Measurements from ENCODE around the gene COX4I1. TPM values are rescaled to one million over a fixed set of nuclear protein-coding genes. Genes with fewer than 3 reads are reported as not detected.

Gene COX4I1
- total RNA-seq, 1 experiment from 2014 or later = 417 TPM

GRCh38 chr16:85761861-85762260, 37.6 kb upstream of the COX4I1 start:
- Histone ChIP-seq H3K9ac (ENCODE audit: low read length) (no peak overlapping the region), H3K4me1 (ENCODE audit: low read length) (peaks cover 34% of the 10 kb centered on the region)

GRCh38 chr16:85762970-85763369, 36.5 kb upstream of the COX4I1 start:
- no peak for DNase-seq
- H3K36me3 ChIP-seq (ENCODE audit: insufficient read depth, low read length) = no peaks in the 10 kb centered on the region
- H3K9me2 ChIP-seq (replicated peaks; ENCODE audit: insufficient read depth, low read length) = no peaks in the 10 kb centered on the region
- H3K4me1 ChIP-seq (ENCODE audit: low read length) = peaks cover 23% of the 10 kb centered on the region
- H3K9me3 ChIP-seq (ENCODE audit: low read length) = no peaks in the 10 kb centered on the region
- no peak overlapping the region for H3K9ac ChIP-seq (ENCODE audit: low read length)
- H3K27me3 ChIP-seq (ENCODE audit: low read length) = no peaks in the 10 kb centered on the region
- peaks cover 13% of the 10 kb centered on the region; the same call in 1 of the 2 replicates for H4K20me1 ChIP-seq (ENCODE audit: insufficient read depth, low read depth, low read length)
- H3K4me2 ChIP-seq (ENCODE audit: low read depth, low read length, poor library complexity, severe bottlenecking) = no peak overlapping the region
- no peak overlapping the region for H2AFZ ChIP-seq (ENCODE audit: low read length)
- H3K27ac ChIP-seq (ENCODE audit: low read length) = no peak overlapping the region
- H3K79me2 ChIP-seq (ENCODE audit: low read length) = no peaks in the 10 kb centered on the region
- no peak overlapping the region for H3K4me3 ChIP-seq (ENCODE audit: low read length)

More at GRCh38 chr16:85761861-85762260, 37.6 kb upstream of the COX4I1 start:
- H3K4me3 ChIP-seq (ENCODE audit: low read length) = no peak overlapping the region
- H4K20me1 ChIP-seq (ENCODE audit: insufficient read depth, low read depth, low read length) = peaks cover 14% of the 10 kb centered on the region; the same call in 1 of the 2 replicates
- no peak for DNase-seq
- H3K9me2 ChIP-seq (replicated peaks; ENCODE audit: insufficient read depth, low read length) = no peaks in the 10 kb centered on the region
- no peak overlapping the region for H2AFZ ChIP-seq (ENCODE audit: low read length)
- no peak overlapping the region for H3K4me2 ChIP-seq (ENCODE audit: low read depth, low read length, poor library complexity, severe bottlenecking)
- H3K79me2 ChIP-seq (ENCODE audit: low read length) = no peaks in the 10 kb centered on the region
- H3K27me3 ChIP-seq (ENCODE audit: low read length) = no peaks in the 10 kb centered on the region
- no peaks in the 10 kb centered on the region for H3K36me3 ChIP-seq (ENCODE audit: insufficient read depth, low read length)
- no peak overlapping the region for H3K27ac ChIP-seq (ENCODE audit: low read length)
- no peaks in the 10 kb centered on the region for H3K9me3 ChIP-seq (ENCODE audit: low read length)

GRCh38 chr16:85763616-85764015, 35.9 kb upstream of the COX4I1 start:
- DNase-seq = no peak
- Histone ChIP-seq H3K9ac (ENCODE audit: low read length) (no peak overlapping the region), H3K27me3 (ENCODE audit: low read length) (no peaks in the 10 kb centered on the region), H3K4me1 (ENCODE audit: low read length) (peaks cover 16% of the 10 kb centered on the region), H4K20me1 (ENCODE audit: insufficient read depth, low read depth, low read length) (peaks cover 11% of the 10 kb centered on the region; the same call in 1 of the 2 replicates), H3K36me3 (ENCODE audit: insufficient read depth, low read length) (no peaks in the 10 kb centered on the region), H3K79me2 (ENCODE audit: low read length) (no peaks in the 10 kb centered on the region), H3K9me3 (ENCODE audit: low read length) (no peaks in the 10 kb centered on the region), H2AFZ (ENCODE audit: low read length) (no peak overlapping the region), H3K4me2 (ENCODE audit: low read depth, low read length, poor library complexity, severe bottlenecking) (no peak overlapping the region), H3K9me2 (replicated peaks; ENCODE audit: insufficient read depth, low read length) (no peaks in the 10 kb centered on the region), H3K27ac (ENCODE audit: low read length) (no peak overlapping the region), H3K4me3 (ENCODE audit: low read length) (no peak overlapping the region)

GRCh38 chr16:85765211-85765610, 34.3 kb upstream of the COX4I1 start:
- Histone ChIP-seq H3K9me3 (ENCODE audit: low read length) (no peaks in the 10 kb centered on the region), H2AFZ (ENCODE audit: low read length) (no peak overlapping the region), H3K4me1 (ENCODE audit: low read length) (peaks cover 5% of the 10 kb centered on the region), H3K4me3 (ENCODE audit: low read length) (no peak overlapping the region), H3K36me3 (ENCODE audit: insufficient read depth, low read length) (no peaks in the 10 kb centered on the region), H3K27me3 (ENCODE audit: low read length) (no peaks in the 10 kb centered on the region), H3K4me2 (ENCODE audit: low read depth, low read length, poor library complexity, severe bottlenecking) (no peak overlapping the region), H3K27ac (ENCODE audit: low read length) (no peak overlapping the region), H3K79me2 (ENCODE audit: low read length) (no peaks in the 10 kb centered on the region), H4K20me1 (ENCODE audit: insufficient read depth, low read depth, low read length) (0 out of 2 replicates have a peak, but pooled peaks cover 5% of the 10 kb centered on the region), H3K9me2 (replicated peaks; ENCODE audit: insufficient read depth, low read length) (no peaks in the 10 kb centered on the region), H3K9ac (ENCODE audit: low read length) (no peak overlapping the region)
- DNase-seq = no peak

GRCh38 chr16:85765767-85766166, 33.7 kb upstream of the COX4I1 start:
- Histone ChIP-seq H3K9me2 (replicated peaks; ENCODE audit: insufficient read depth, low read length) (no peaks in the 10 kb centered on the region), H3K9me3 (ENCODE audit: low read length) (no peaks in the 10 kb centered on the region), H3K9ac (ENCODE audit: low read length) (no peak overlapping the region), H4K20me1 (ENCODE audit: insufficient read depth, low read depth, low read length) (0 out of 2 replicates have a peak, but pooled peaks cover 5% of the 10 kb centered on the region), H3K4me2 (ENCODE audit: low read depth, low read length, poor library complexity, severe bottlenecking) (no peak overlapping the region), H3K27ac (ENCODE audit: low read length) (no peak overlapping the region), H3K4me1 (ENCODE audit: low read length) (peaks cover 5% of the 10 kb centered on the region), H3K36me3 (ENCODE audit: insufficient read depth, low read length) (no peaks in the 10 kb centered on the region), H3K27me3 (ENCODE audit: low read length) (no peaks in the 10 kb centered on the region), H3K79me2 (ENCODE audit: low read length) (no peaks in the 10 kb centered on the region), H2AFZ (ENCODE audit: low read length) (no peak overlapping the region), H3K4me3 (ENCODE audit: low read length) (no peak overlapping the region)
- no peak for DNase-seq

GRCh38 chr16:85767531-85767930, 32.0 kb upstream of the COX4I1 start:
- Histone ChIP-seq H3K9me2 (replicated peaks; ENCODE audit: insufficient read depth, low read length) (no peaks in the 10 kb centered on the region), H3K4me3 (ENCODE audit: low read length) (no peak overlapping the region), H3K4me2 (ENCODE audit: low read depth, low read length, poor library complexity, severe bottlenecking) (no peak overlapping the region), H4K20me1 (ENCODE audit: insufficient read depth, low read depth, low read length) (0 out of 2 replicates have a peak, but pooled peaks cover 1% of the 10 kb centered on the region), H3K27me3 (ENCODE audit: low read length) (no peaks in the 10 kb centered on the region), H3K9ac (ENCODE audit: low read length) (no peak overlapping the region), H3K79me2 (ENCODE audit: low read length) (no peaks in the 10 kb centered on the region), H3K9me3 (ENCODE audit: low read length) (no peaks in the 10 kb centered on the region), H3K4me1 (ENCODE audit: low read length) (no peaks in the 10 kb centered on the region), H3K27ac (ENCODE audit: low read length) (no peak overlapping the region), H2AFZ (ENCODE audit: low read length) (no peak overlapping the region), H3K36me3 (ENCODE audit: insufficient read depth, low read length) (no peaks in the 10 kb centered on the region)
- no peak for DNase-seq

GRCh38 chr16:85768199-85768598, 31.3 kb upstream of the COX4I1 start:
- H2AFZ ChIP-seq (ENCODE audit: low read length) = no peak overlapping the region
- no peaks in the 10 kb centered on the region for H3K9me3 ChIP-seq (ENCODE audit: low read length)
- no peaks in the 10 kb centered on the region for H3K9me2 ChIP-seq (replicated peaks; ENCODE audit: insufficient read depth, low read length)
- H3K27ac ChIP-seq (ENCODE audit: low read length) = no peak overlapping the region
- no peak overlapping the region for H3K4me2 ChIP-seq (ENCODE audit: low read depth, low read length, poor library complexity, severe bottlenecking)
- no peak overlapping the region for H3K9ac ChIP-seq (ENCODE audit: low read length)
- H4K20me1 ChIP-seq (ENCODE audit: insufficient read depth, low read depth, low read length) = no peaks in the 10 kb centered on the region
- H3K79me2 ChIP-seq (ENCODE audit: low read length) = no peaks in the 10 kb centered on the region
- H3K36me3 ChIP-seq (ENCODE audit: insufficient read depth, low read length) = no peaks in the 10 kb centered on the region
- no peaks in the 10 kb centered on the region for H3K4me1 ChIP-seq (ENCODE audit: low read length)
- no peaks in the 10 kb centered on the region for H3K27me3 ChIP-seq (ENCODE audit: low read length)
- DNase-seq = no peak
- no peak overlapping the region for H3K4me3 ChIP-seq (ENCODE audit: low read length)

- Histone ChIP-seq H3K4me3 (ENCODE audit: low read length) (no peak overlapping the region), H3K36me3 (ENCODE audit: insufficient read depth, low read length) (no peaks in the 10 kb centered on the region), H3K79me2 (ENCODE audit: low read length) (no peaks in the 10 kb centered on the region), H3K9me2 (replicated peaks; ENCODE audit: insufficient read depth, low read length) (no peaks in the 10 kb centered on the region), H3K4me1 (ENCODE audit: low read length) (no peaks in the 10 kb centered on the region), H3K27ac (ENCODE audit: low read length) (no peak overlapping the region), H2AFZ (ENCODE audit: low read length) (no peak overlapping the region), H3K27me3 (ENCODE audit: low read length) (no peaks in the 10 kb centered on the region), H4K20me1 (ENCODE audit: insufficient read depth, low read depth, low read length) (no peaks in the 10 kb centered on the region), H3K4me2 (ENCODE audit: low read depth, low read length, poor library complexity, severe bottlenecking) (no peak overlapping the region), H3K9ac (ENCODE audit: low read length) (no peak overlapping the region), H3K9me3 (ENCODE audit: low read length) (no peaks in the 10 kb centered on the region)
- DNase-seq = no peak
These were observed 28.8 kb upstream of the COX4I1 start for GRCh38 chr16:85770741-85771140.

GRCh38 chr16:85773044-85773443, 26.5 kb upstream of the COX4I1 start:
- no peak for DNase-seq
- H3K36me3 ChIP-seq (ENCODE audit: insufficient read depth, low read length) = no peaks in the 10 kb centered on the region
- H4K20me1 ChIP-seq (ENCODE audit: insufficient read depth, low read depth, low read length) = no peaks in the 10 kb centered on the region
- H3K9ac ChIP-seq (ENCODE audit: low read length) = no peak overlapping the region
- H3K4me2 ChIP-seq (ENCODE audit: low read depth, low read length, poor library complexity, severe bottlenecking) = no peak overlapping the region
- no peaks in the 10 kb centered on the region for H3K4me1 ChIP-seq (ENCODE audit: low read length)
- no peaks in the 10 kb centered on the region for H3K27me3 ChIP-seq (ENCODE audit: low read length)
- no peaks in the 10 kb centered on the region for H3K9me2 ChIP-seq (replicated peaks; ENCODE audit: insufficient read depth, low read length)
- H2AFZ ChIP-seq (ENCODE audit: low read length) = no peak overlapping the region
- H3K4me3 ChIP-seq (ENCODE audit: low read length) = no peak overlapping the region
- H3K27ac ChIP-seq (ENCODE audit: low read length) = no peak overlapping the region
- H3K79me2 ChIP-seq (ENCODE audit: low read length) = no peaks in the 10 kb centered on the region
- no peaks in the 10 kb centered on the region for H3K9me3 ChIP-seq (ENCODE audit: low read length)
